Body of pancreas (tissue), 4 donors: ENCODE data around the gene HOXC11.

ENCODE experiments used
- CTCF ChIP-seq, 7 experiments: fragments of 450-650 bp in 4 of 7; fragments of 200-600 bp in 3 of 7; sonication (generic) in 3 of 7; IDR thresholded peaks; one replicate each; pipeline ENCODE4 v1.5.1; 2016 to 2019; ENCODE audit warnings: antibody characterized with exemption in 7 of 7
- POLR2A ChIP-seq, 3 donors: fragments of 450-650 bp; IDR thresholded peaks; one replicate each; pipeline ENCODE4 v1.6.1; 2016; ENCODE audit warnings: antibody characterized with exemption in 3 of 3, mild to moderate bottlenecking in 2 of 3

DNA sequence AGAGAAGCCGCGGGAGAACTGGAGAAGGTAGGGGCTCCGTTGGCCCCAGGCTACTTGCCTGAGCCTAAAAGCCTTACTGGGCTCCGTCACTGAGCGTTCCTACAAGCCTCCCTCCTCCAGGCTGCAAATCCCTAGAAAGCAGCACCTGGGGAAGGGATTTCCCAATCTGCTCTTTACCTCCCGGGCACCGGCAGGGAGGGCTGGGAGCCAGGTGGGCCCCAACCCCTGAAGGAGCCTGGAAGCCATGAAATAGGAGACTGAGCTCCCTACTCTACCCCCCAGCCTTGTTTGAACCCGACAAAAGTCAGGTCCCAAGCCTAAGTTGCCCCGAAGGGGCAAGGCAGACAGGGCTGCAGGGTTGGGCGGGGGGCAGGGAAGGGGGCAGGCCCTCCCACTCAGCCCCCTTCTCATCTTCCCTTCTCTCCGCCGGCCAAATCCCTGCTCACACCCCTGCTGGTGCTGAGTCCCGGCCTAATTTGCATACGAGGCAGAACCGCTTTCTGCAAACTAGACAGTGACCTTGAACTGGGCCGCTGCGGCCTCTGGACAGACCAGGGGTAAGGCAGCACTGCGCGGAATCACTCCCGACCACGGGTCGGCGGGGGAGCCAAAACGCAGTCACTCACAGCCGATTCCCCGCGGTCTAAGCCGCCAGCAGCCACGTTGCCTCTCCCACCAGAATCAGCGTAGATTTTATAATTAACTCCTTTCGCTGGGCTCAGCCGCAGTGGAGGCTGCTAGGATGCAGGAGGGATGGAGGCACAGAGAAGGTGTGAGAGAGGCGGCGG, 21.9 kb upstream of the HOXC11 start:
- TF ChIP-seq POLR2A (IDR thresholded peaks at IDR 0.05) (no peak), CTCF (IDR thresholded peaks at IDR 0.05) (no peak)
